ENCODE measurements around the gene DCBLD2. TPM values are rescaled to one million over a fixed set of nuclear protein-coding genes. Genes with fewer than 3 reads are reported as not detected.
A peak's percentile ranks its signal among the peaks of the same experiment; 100 is the strongest.

DCBLD2 gene
- total and polyA plus RNA-seq, 2 donors (not counting 3 experiments of a cell fraction or from before 2014, with no cell fraction given) = 28.7 to 77.3 TPM

DNA sequence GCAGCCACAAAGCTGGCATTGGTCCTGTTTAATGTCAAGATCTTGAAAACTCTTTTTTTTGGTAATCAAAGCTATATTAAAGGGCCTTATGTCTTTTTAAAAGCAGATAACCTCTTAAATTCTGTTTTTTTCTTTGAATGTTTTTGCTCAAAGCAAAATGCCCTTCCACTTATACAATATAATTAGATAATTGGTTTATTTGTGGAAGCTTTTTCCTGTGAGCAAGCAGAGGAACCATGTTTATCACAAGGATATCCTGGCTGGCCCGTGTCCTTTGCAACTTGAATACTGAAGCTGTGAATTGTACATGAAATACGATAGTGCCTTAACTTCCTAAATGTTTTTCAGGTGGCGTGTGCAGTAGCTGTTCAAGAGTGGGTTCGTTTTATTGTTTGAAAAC lies 135.8 kb downstream of the DCBLD2 start:
- Histone ChIP-seq H3K27me3 (ENCODE audit: control insufficient read depth in 2 of 2, insufficient read depth in 2 of 2, low read length in 2 of 2) (no peaks in the 10 kb centered on the region), H3K4me3 (replicated peaks in 1 of 3; ENCODE audit: insufficient read depth in 1 of 3, low read depth in 1 of 3, low read length in 3 of 3) (peak overlapping the region in 1 of 3 experiments; percentile 21), H3K9me3 (replicated peaks; ENCODE audit: control insufficient read depth, insufficient read depth, low read length) (no peaks in the 10 kb centered on the region), H4K20me1 (replicated peaks; ENCODE audit: control insufficient read depth, extremely low read depth, insufficient read depth, low read length) (no peaks in the 10 kb centered on the region), H2AFZ (ENCODE audit: low read depth, low read length) (peak overlapping the region; percentile 62), H3K27ac (ENCODE audit: insufficient read depth, low read depth, low read length) (peak overlapping the region; percentile 62), H3K4me2 (ENCODE audit: insufficient read depth, low read length) (peak overlapping the region; percentile 54), H3K9me1 (replicated peaks; ENCODE audit: control insufficient read depth, extremely low read depth, insufficient read depth, low read length) (no peaks in the 10 kb centered on the region), H3K4me1 (ENCODE audit: control insufficient read depth, extremely low read depth, insufficient read depth, low read length) (peaks cover 72% of the 10 kb centered on the region), H3K79me2 (ENCODE audit: control insufficient read depth, insufficient read depth, low read length) (peaks cover 14% of the 10 kb centered on the region), H3K36me3 (ENCODE audit: control insufficient read depth in 2 of 2, extremely low read depth in 1 of 2, insufficient read depth in 2 of 2, low read length in 2 of 2) (peaks cover 0 to 2% of the 10 kb centered on the region in 2 experiments), H3K9ac (replicated peaks; ENCODE audit: extremely low read depth, insufficient read depth, low read length) (peak overlapping the region; percentile 60)
- BruUV-seq (replicated peaks) = no TSS peak
- intact Hi-C loops (cut with micrococcal nuclease) = loop anchor here (1.0 to 2.0 kb wide), 2 partner anchors 14 to 33 kb away; no protein-coding TSS in a partner anchor
- CTCF ChIA-PET = interaction anchor here (0.6 to 1.4 kb wide), 8 partner anchors 9 to 163 kb away, joined by 3 to 6 read pairs (median 3); no protein-coding TSS in a partner anchor
- DNase-seq (ENCODE audit: low read depth, low spot score) = peak; percentile 94
- POLR2A ChIA-PET = interaction anchor here (0.9 kb wide), 1 partner anchor 13 kb away, joined by 5 read pairs; no protein-coding TSS in a partner anchor
- dilution Hi-C loops (cut with MboI; ENCODE audit: extremely low pct_ligation_motif_present, low sequenced_read_pairs) = no loop called here
- FAIRE-seq = peak; percentile 76
- TF ChIP-seq, protein P1, sequence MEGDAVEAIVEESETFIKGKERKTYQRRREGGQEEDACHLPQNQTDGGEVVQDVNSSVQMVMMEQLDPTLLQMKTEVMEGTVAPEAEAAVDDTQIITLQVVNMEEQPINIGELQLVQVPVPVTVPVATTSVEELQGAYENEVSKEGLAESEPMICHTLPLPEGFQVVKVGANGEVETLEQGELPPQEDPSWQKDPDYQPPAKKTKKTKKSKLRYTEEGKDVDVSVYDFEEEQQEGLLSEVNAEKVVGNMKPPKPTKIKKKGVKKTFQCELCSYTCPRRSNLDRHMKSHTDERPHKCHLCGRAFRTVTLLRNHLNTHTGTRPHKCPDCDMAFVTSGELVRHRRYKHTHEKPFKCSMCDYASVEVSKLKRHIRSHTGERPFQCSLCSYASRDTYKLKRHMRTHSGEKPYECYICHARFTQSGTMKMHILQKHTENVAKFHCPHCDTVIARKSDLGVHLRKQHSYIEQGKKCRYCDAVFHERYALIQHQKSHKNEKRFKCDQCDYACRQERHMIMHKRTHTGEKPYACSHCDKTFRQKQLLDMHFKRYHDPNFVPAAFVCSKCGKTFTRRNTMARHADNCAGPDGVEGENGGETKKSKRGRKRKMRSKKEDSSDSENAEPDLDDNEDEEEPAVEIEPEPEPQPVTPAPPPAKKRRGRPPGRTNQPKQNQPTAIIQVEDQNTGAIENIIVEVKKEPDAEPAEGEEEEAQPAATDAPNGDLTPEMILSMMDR (IDR thresholded peaks at IDR 0.05; ENCODE audit: extremely low read depth in 1 of 2, insufficient read depth in 1 of 2, low read depth in 1 of 2, low read length in 2 of 2) = no peak
- TF ChIP-seq POLR2A (IDR thresholded peaks at IDR 0.05; ENCODE audit: low read depth, low read length) (no peak), GATA2 (IDR thresholded peaks at IDR 0.05; ENCODE audit: insufficient read depth, insufficient read length, low read depth, low read length) (peak; percentile 64), POLR2AphosphoS5 (IDR thresholded peaks at IDR 0.05; ENCODE audit: insufficient read depth, low read depth, low read length) (peak; percentile 35), EZH2 (IDR thresholded peaks at IDR 0.05; ENCODE audit: borderline replicate concordance, low read depth, low read length, severe bottlenecking) (no peak), JUN (IDR thresholded peaks at IDR 0.05; ENCODE audit: borderline replicate concordance, insufficient read depth, insufficient read length, low read depth) (no peak), MYC (IDR thresholded peaks at IDR 0.05; ENCODE audit: low read depth, low read length) (no peak), FOS (IDR thresholded peaks at IDR 0.05; ENCODE audit: borderline replicate concordance, insufficient read depth, low read length) (peak; percentile 22)
